Fibroblast of mammary gland (primary cell): ENCODE data around the gene CDH15.

Experiments used
- DNase-seq: peaks from one replicate; pipeline ENCODE4 v3.0.0-alpha.2; 2010; ENCODE audit warnings: low read depth
- H3K4me3 ChIP-seq: 2 replicates; pipeline ENCODE4 v1.5.1; 2011; ENCODE audit warnings: low read depth, mild to moderate bottlenecking, low read length, moderate library complexity; ENCODE audit not compliant: control insufficient read depth
- TF ChIP-seq, protein P1 (sequence below): conservative IDR thresholded peaks from 2 replicates; pipeline ENCODE4 v1.5.1; 2011; ENCODE audit warnings: low read depth, low read length, inconsistent platforms; ENCODE audit not compliant: control insufficient read depth, insufficient read depth

Gene CDH15

DNA sequence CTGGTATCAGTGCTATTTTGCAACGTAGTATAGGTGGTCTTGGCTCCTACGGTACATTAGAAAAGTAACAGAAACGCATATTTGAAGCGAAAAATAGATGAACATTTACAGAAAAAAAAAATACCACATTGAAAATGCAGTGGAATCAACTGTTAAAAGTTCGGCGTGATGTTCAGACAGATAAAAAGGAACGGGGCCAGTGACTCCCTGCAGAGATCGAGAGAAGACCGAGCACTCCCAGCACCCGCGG lies 45.5 kb downstream of the CDH15 start:
- TF ChIP-seq, protein P1, sequence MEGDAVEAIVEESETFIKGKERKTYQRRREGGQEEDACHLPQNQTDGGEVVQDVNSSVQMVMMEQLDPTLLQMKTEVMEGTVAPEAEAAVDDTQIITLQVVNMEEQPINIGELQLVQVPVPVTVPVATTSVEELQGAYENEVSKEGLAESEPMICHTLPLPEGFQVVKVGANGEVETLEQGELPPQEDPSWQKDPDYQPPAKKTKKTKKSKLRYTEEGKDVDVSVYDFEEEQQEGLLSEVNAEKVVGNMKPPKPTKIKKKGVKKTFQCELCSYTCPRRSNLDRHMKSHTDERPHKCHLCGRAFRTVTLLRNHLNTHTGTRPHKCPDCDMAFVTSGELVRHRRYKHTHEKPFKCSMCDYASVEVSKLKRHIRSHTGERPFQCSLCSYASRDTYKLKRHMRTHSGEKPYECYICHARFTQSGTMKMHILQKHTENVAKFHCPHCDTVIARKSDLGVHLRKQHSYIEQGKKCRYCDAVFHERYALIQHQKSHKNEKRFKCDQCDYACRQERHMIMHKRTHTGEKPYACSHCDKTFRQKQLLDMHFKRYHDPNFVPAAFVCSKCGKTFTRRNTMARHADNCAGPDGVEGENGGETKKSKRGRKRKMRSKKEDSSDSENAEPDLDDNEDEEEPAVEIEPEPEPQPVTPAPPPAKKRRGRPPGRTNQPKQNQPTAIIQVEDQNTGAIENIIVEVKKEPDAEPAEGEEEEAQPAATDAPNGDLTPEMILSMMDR: no peak
- no peak for DNase-seq

DNA sequence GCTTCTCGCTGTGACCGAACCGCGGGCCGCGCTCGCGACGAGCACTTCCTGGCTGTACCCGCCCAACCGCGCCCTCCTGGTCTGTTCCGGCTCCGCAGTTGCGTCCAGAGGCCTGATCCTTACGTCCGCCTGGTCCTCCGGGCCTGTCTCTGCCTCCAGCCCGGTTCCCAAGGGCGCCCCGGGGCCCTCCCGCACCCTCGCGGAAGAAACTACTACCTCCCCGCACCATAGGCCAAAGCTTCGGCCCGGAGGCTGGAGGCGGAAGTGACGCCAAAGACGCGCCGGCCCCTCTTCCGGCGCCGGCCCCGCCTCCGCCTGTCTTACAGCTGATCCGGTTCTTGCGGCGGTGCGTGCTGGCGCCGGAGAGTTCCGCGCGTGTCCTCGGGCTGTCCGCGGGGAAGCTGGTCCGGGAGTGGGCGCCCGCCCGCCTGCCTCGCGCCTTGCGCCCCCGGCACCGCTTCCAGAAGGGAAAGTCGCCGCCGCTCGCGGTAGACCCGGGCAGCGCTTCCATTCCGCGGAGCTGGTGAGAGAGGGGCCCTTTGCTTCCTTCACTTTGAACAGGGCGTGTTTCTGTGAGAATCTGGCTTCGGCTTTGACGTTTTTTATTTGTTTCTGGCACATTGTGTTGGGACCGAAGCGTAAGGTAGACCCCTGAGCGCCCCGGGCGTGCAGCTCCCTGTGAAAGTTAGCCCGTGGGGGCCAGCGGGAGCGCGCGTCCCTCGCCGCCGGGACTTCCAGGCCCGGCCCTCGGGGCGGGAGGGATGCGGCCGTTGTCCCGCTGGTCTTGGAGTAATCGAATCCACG lies 46.0 kb downstream of the CDH15 start, which contains the start of gene ZNF778:
ZNF778 (plus strand) TSS at position 316 of the 804 bp plus-strand sequence. CDS start 3,425 bp downstream, outside the sequence.
- peak within 1 kb of the TSS; percentile 86 for H3K4me3 ChIP-seq
- peak; percentile 75 for DNase-seq
- TF ChIP-seq, protein P1: no peak

More for the DNA sequence above, 45.5 kb downstream of the CDH15 start:
- H3K4me3 ChIP-seq: peak overlapping the region; percentile 86

DNA sequence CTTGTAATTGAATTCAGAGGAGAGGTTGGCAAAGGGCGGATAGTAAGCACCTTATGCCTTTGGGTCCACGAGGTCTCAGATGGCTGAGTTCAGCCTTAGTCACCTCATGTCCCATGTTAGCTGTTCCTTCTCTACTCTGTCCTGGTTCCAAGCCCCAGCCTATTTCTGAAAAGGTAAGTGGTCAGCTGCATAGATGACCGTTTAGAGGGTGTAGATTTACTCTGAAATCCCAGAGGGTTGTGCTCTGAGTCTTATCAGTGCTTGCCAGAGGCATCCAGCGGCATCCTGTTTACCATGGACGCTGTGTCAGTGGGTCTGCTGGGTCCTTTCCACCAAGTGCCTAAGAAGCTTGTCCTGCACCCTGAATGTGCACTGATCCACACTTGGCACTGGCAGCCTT lies 47.8 kb downstream of the CDH15 start:
- no peak for DNase-seq
- TF ChIP-seq, protein P1: no peak
- no peak overlapping the region for H3K4me3 ChIP-seq

GRCh38 chr16:89221604-89222003 lies 50.1 kb downstream of the CDH15 start:
- DNase-seq: no peak
- no peak overlapping the region for H3K4me3 ChIP-seq
- TF ChIP-seq, protein P1: no peak

GRCh38 chr16:89222931-89223330 lies 51.4 kb downstream of the CDH15 start:
- no peak for DNase-seq
- H3K4me3 ChIP-seq: no peak overlapping the region
- TF ChIP-seq, protein P1: no peak

DNA sequence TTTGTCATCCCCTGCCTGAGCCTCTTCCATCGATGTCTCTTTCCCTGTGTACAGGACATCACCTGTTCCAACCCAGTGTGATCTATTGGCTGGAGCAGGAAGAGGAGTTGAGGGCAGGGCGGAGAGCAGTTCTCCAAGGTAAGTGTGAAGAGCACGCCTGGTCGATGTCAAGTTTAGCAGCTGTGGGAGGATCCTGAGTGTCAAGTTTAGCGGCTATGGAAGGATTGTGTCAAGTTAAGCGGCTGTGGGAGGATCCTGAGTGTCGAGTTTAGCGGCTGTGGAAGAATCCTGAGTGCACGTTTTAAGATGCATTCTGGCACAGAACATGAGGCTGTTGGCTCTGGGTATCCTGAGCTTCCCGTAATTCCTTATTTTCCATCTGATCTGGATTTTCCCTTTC lies 53.1 kb downstream of the CDH15 start:
- TF ChIP-seq, protein P1: no peak
- H3K4me3 ChIP-seq: no peak overlapping the region
- DNase-seq: no peak

GRCh38 chr16:89230255-89230654 lies 58.7 kb downstream of the CDH15 start:
- DNase-seq: no peak
- H3K4me3 ChIP-seq: no peak overlapping the region
- TF ChIP-seq, protein P1: no peak
